PC-3 (cell line): ENCODE measurements around the gene EMX2. TPM values are rescaled to one million over a fixed set of nuclear protein-coding genes. Genes with fewer than 3 reads are reported as not detected.
"Not testable (repeated sequence)": the region's sequence is repeated elsewhere in the genome, so short reads cannot be mapped to it uniquely, and the experiment has no call there.

Experiments used
- ATAC-seq: fragments of 200-7000 bp; cut with Tn5 transposase; 2 replicates; pipeline ENCODE4 v1.9.1; 2020; ENCODE audit warnings: mild to moderate bottlenecking, moderate library complexity
- BruUV-seq: library from RNA; stranded (reverse); fragments of 400-500 nt; replicated peaks from 2 replicates; lab custom pipeline; 2021; lab: Mats Ljungman, UMichigan
- CTCF ChIA-PET: fragments of 300-600 bp; sonication (Branson Sonifier 250); formaldehyde crosslinking; loops from one replicate; lab custom pipeline; 2022; ENCODE audit warnings: antibody characterized with exemption; lab: Charles Lee
- POLR2A ChIA-PET: fragments of 300-600 bp; sonication (Branson Sonifier 250); formaldehyde crosslinking; loops from one replicate; lab custom pipeline; 2022; ENCODE audit warnings: antibody characterized with exemption; ENCODE audit not compliant: unreplicated experiment; lab: Charles Lee
- DNase-seq: peaks from one replicate; pipeline ENCODE4 v3.0.0-alpha.2; 2015
- H2AFZ ChIP-seq: fragments of 300-600 bp; sonication (generic); 2 replicates; pipeline ENCODE4 v1.6.0; 2016; ENCODE audit warnings: antibody characterized with exemption, low read length
- H3F3A ChIP-seq: fragments of 300-600 bp; sonication (generic); one replicate; pipeline ENCODE4 v1.6.0; 2017; ENCODE audit warnings: antibody characterized with exemption, low read length, control low read depth, mild to moderate bottlenecking; ENCODE audit not compliant: unreplicated experiment
- H3K27ac ChIP-seq: fragments of 300-600 bp; sonication (generic); 2 replicates; pipeline ENCODE4 v1.5.1; 2016; ENCODE audit warnings: mild to moderate bottlenecking, low read length
- H3K27me3 ChIP-seq: fragments of 300-600 bp; sonication (generic); 2 replicates; pipeline ENCODE4 v1.6.1; 2016; ENCODE audit warnings: low read length, mixed read lengths
- H3K36me3 ChIP-seq: fragments of 300-600 bp; sonication (generic); 2 replicates; pipeline ENCODE4 v1.6.1; 2016; ENCODE audit warnings: low read depth, mixed run types, low read length, mixed read lengths
- H3K4me1 ChIP-seq: fragments of 300-600 bp; sonication (generic); 2 replicates; pipeline ENCODE4 v1.5.1; 2016; ENCODE audit warnings: low read length; ENCODE audit not compliant: insufficient read depth
- H3K4me2 ChIP-seq: fragments of 300-600 bp; sonication (generic); 2 replicates; pipeline ENCODE4 v1.6.0; 2016; ENCODE audit warnings: low read length
- H3K4me3 ChIP-seq: fragments of 300-600 bp; sonication (generic); 2 replicates; pipeline ENCODE4 v1.5.1; 2016; ENCODE audit warnings: mild to moderate bottlenecking, low read length, mixed read lengths
- H3K79me2 ChIP-seq: fragments of 300-600 bp; sonication (generic); 2 replicates; pipeline ENCODE4 v1.6.1; 2017; ENCODE audit warnings: low read length, mixed read lengths
- H3K9ac ChIP-seq: fragments of 300-600 bp; sonication (generic); 2 replicates; pipeline ENCODE4 v1.6.0; 2016; ENCODE audit warnings: mild to moderate bottlenecking, low read length
- H3K9me2 ChIP-seq: fragments of 300-600 bp; sonication (generic); replicated peaks from 2 replicates; pipeline ENCODE4 v1.6.1; 2016; ENCODE audit warnings: mixed run types, low read length, mixed read lengths
- H3K9me3 ChIP-seq: fragments of 300-600 bp; sonication (generic); 2 replicates; pipeline ENCODE4 v1.6.1; 2016; ENCODE audit warnings: low read length, mixed read lengths
- H4K20me1 ChIP-seq: fragments of 300-600 bp; sonication (generic); 2 replicates; pipeline ENCODE4 v1.6.1; 2016; ENCODE audit warnings: low read length, mixed read lengths
- EZH2 ChIP-seq: fragments of 300-600 bp; sonication (generic); IDR thresholded peaks from one replicate; pipeline ENCODE4 v1.6.1; 2017; ENCODE audit warnings: antibody characterized with exemption, mild to moderate bottlenecking, low read length; ENCODE audit not compliant: unreplicated experiment
- EZH2phosphoT487 ChIP-seq: fragments of 300-600 bp; sonication (generic); IDR thresholded peaks from 2 replicates; pipeline ENCODE4 v1.6.1; 2018; ENCODE audit warnings: mild to moderate bottlenecking, antibody characterized with exemption, low read length, borderline replicate concordance
- intact Hi-C: fragments of 100-400 bp; cut with micrococcal nuclease; formaldehyde crosslinking; loops from 2 replicates; pipeline ENCODE4 v1.9.0; 2023
- total RNA-seq: library from RNA; depleted of rRNA; stranded (reverse); fragments of >200 nt; gene quantifications from 2 replicates; pipeline ENCODE4 v1.2.3, GENCODE V29; 2014
- TF ChIP-seq, protein P1 (sequence below): fragments of 300-600 bp; sonication (generic); conservative IDR thresholded peaks from 2 replicates; pipeline ENCODE4 v1.5.1; 2017; ENCODE audit warnings: antibody characterized with exemption, low read depth, mild to moderate bottlenecking, low read length

EMX2 gene
- total RNA-seq, 1 experiment from 2014 or later, result not detected

DNA sequence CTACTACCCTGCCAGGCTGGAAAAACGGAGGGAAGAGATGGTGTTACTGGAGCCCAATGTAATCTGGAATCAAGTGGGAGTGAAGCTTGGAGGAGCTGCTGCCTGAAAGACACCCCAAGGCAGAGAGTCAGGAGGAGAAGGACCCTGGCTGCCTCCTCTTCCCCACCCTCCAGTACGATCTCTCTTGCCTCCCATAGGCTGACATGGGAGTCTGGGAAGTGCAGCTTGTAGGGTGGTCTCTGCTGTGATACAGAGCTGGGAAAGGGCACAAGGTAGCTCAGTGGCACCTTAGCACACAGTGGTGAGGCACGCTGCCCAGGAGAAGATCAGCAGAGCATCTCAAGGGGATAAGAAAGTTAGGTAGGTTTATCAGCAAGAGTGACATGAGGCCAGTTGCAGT is 35.9 kb downstream of the EMX2 start:
- TF ChIP-seq EZH2 (no peak), EZH2phosphoT487 (no peak)
- TF ChIP-seq, protein P1, sequence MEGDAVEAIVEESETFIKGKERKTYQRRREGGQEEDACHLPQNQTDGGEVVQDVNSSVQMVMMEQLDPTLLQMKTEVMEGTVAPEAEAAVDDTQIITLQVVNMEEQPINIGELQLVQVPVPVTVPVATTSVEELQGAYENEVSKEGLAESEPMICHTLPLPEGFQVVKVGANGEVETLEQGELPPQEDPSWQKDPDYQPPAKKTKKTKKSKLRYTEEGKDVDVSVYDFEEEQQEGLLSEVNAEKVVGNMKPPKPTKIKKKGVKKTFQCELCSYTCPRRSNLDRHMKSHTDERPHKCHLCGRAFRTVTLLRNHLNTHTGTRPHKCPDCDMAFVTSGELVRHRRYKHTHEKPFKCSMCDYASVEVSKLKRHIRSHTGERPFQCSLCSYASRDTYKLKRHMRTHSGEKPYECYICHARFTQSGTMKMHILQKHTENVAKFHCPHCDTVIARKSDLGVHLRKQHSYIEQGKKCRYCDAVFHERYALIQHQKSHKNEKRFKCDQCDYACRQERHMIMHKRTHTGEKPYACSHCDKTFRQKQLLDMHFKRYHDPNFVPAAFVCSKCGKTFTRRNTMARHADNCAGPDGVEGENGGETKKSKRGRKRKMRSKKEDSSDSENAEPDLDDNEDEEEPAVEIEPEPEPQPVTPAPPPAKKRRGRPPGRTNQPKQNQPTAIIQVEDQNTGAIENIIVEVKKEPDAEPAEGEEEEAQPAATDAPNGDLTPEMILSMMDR, result no peak
- Histone ChIP-seq H3K27me3 (peaks cover 37% of the 10 kb centered on the region), H4K20me1 (no peaks in the 10 kb centered on the region), H3K9ac (no peak overlapping the region), H3K9me3 (no peaks in the 10 kb centered on the region), H2AFZ (no peak overlapping the region), H3K4me2 (no peak overlapping the region), H3F3A (no peaks in the 10 kb centered on the region), H3K4me3 (no peak overlapping the region), H3K27ac (no peak overlapping the region), H3K36me3 (no peaks in the 10 kb centered on the region), H3K4me1 (no peaks in the 10 kb centered on the region), H3K9me2 (no peaks in the 10 kb centered on the region), H3K79me2 (no peaks in the 10 kb centered on the region)
- intact Hi-C loops, result no loop called here
- CTCF ChIA-PET, result no interaction called here
- BruUV-seq, result no TSS peak
- no peak for ATAC-seq
- no peak for DNase-seq
- POLR2A ChIA-PET, result no interaction called here

DNA sequence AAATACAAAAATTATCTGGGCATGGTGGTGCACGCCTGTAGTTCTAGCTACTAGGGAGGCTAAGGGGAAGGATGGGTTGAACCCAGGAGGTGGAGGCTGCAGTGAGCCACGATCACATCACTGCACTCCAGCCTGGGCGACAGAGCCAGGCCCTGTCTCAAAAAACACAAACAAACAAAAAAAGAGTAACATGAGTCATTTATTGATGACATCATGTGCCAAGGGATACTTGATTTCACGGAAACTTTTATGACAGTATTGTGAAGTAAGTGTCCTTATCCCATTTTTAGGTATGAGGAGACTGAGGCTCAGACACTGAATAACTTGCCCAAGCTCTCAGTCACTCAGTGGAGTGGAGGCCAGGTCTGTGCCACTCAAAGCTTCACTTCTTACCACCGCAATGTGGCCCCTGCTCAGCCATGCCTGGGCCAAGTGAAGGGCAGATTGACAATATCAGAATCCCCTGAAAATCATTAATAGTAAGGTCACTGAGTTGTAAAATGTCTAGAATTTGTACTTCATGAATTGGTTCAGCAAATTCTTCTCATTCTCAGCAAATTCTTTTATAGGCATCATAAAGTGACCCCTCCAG is 36.5 kb downstream of the EMX2 start:
- DNase-seq (no peak), ATAC-seq (no peak)
- no peaks in the 10 kb centered on the region for H4K20me1 ChIP-seq
- no peaks in the 10 kb centered on the region for H3F3A ChIP-seq
- no peaks in the 10 kb centered on the region for H3K79me2 ChIP-seq
- H3K9me2 ChIP-seq, result no peaks in the 10 kb centered on the region
- H3K9ac ChIP-seq, result no peak overlapping the region
- no peak overlapping the region for H3K4me2 ChIP-seq
- intact Hi-C loops, result no loop called here
- H2AFZ ChIP-seq, result no peak overlapping the region
- POLR2A ChIA-PET, result no interaction called here
- no peaks in the 10 kb centered on the region for H3K9me3 ChIP-seq
- TF ChIP-seq, protein P1, result no peak
- TF ChIP-seq EZH2, result no peak
- no peaks in the 10 kb centered on the region for H3K4me1 ChIP-seq
- peaks cover 36% of the 10 kb centered on the region for H3K27me3 ChIP-seq
- CTCF ChIA-PET, result no interaction called here
- H3K4me3 ChIP-seq, result no peak overlapping the region
- BruUV-seq, result no TSS peak
- H3K36me3 ChIP-seq, result no peaks in the 10 kb centered on the region
- no peak overlapping the region for H3K27ac ChIP-seq

DNA sequence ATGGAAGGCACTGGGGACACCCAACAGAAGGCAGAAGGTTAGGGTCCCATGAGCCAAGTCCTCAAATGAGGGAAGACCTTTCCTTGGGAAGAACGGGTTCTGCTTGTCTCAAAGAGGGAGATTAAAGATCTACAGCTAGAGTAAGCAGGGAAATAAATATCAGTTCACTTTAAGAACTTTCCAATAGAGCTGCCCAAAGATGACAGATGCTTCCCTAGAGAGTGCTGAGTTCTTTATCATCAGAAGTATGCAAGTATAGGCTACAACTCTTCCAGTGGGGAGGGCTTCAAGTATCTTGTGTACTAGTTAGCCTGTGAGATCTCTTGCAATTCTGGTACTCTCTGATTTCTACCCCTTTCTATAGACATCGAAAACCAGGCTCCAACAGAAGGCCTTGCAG is 39.4 kb downstream of the EMX2 start:
- Histone ChIP-seq H3K4me1 (no peaks in the 10 kb centered on the region), H2AFZ (no peak overlapping the region), H3K4me2 (no peak overlapping the region), H3K36me3 (no peaks in the 10 kb centered on the region), H4K20me1 (no peaks in the 10 kb centered on the region), H3K9ac (no peak overlapping the region), H3K27me3 (peaks cover 18% of the 10 kb centered on the region), H3F3A (no peaks in the 10 kb centered on the region), H3K9me3 (no peaks in the 10 kb centered on the region), H3K9me2 (no peaks in the 10 kb centered on the region), H3K79me2 (no peaks in the 10 kb centered on the region), H3K27ac (no peak overlapping the region), H3K4me3 (no peak overlapping the region)
- ChIA-PET CTCF (no interaction called here), POLR2A (no interaction called here)
- ATAC-seq (no peak), DNase-seq (no peak)
- intact Hi-C loops, result no loop called here
- TF ChIP-seq, protein P1, result no peak
- no peak for TF ChIP-seq EZH2phosphoT487
- no peak for TF ChIP-seq EZH2
- no TSS peak for BruUV-seq

DNA sequence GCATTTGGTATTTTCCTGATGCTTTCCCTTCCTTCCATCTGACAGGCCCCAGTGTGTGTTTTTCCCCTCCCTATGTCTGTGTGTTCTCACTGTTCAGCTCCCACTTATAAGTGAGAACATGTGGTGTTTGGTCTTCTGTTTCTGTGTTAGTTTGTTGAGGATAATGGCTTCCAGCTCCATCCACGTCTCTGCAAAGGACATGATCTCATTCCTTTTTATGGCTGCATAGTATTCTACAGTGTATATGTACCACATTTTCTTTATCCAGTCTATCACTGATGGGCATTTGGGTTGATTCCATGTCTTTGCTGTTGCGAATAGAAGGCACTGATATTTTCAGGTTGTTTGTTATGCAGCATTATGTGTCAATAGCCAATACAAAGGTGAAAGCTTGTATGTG is 42.3 kb downstream of the EMX2 start:
- H3K9me2 ChIP-seq, intact Hi-C loops, ATAC-seq: not testable (repeated sequence)

More for the DNA sequence above, 42.3 kb downstream of the EMX2 start:
- POLR2A ChIA-PET, CTCF ChIA-PET, H3K27me3 ChIP-seq, H3K4me1 ChIP-seq, DNase-seq, H3F3A ChIP-seq, H3K4me3 ChIP-seq, H3K79me2 ChIP-seq, H4K20me1 ChIP-seq, BruUV-seq, H3K36me3 ChIP-seq, H3K9ac ChIP-seq, H3K9me3 ChIP-seq, H2AFZ ChIP-seq, H3K4me2 ChIP-seq, H3K27ac ChIP-seq: not testable (repeated sequence)
